ENCODE results near the gene PRR18.

- TF ChIP-seq, protein P1, sequence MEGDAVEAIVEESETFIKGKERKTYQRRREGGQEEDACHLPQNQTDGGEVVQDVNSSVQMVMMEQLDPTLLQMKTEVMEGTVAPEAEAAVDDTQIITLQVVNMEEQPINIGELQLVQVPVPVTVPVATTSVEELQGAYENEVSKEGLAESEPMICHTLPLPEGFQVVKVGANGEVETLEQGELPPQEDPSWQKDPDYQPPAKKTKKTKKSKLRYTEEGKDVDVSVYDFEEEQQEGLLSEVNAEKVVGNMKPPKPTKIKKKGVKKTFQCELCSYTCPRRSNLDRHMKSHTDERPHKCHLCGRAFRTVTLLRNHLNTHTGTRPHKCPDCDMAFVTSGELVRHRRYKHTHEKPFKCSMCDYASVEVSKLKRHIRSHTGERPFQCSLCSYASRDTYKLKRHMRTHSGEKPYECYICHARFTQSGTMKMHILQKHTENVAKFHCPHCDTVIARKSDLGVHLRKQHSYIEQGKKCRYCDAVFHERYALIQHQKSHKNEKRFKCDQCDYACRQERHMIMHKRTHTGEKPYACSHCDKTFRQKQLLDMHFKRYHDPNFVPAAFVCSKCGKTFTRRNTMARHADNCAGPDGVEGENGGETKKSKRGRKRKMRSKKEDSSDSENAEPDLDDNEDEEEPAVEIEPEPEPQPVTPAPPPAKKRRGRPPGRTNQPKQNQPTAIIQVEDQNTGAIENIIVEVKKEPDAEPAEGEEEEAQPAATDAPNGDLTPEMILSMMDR (IDR thresholded peaks at IDR 0.05; ENCODE audit: insufficient read depth, low read depth, low read length), result no peak
- no peak for TF ChIP-seq EZH2 (IDR thresholded peaks at IDR 0.05; ENCODE audit: insufficient read depth, low read length)
Measured at GRCh38 chr6:166259296-166259977, 48.8 kb downstream of the PRR18 start.

Measured in astrocyte (in vitro differentiated cells and primary cell).